Kidney (tissue), 14 donors: Measurements from ENCODE around the gene TLL2. TPM values are rescaled to one million over a fixed set of nuclear protein-coding genes. Genes with fewer than 3 reads are reported as not detected.

ENCODE experiments used
- DNase-seq, 5 donors: peaks; one replicate each; pipeline ENCODE4 v3.0.0-alpha.2; 2013 to 2020
- FAIRE-seq: peaks from 2 replicates; lab custom pipeline; 2012; peaks lifted over from hg19 to GRCh38; lab: Jason Lieb, UNC
- H3K27ac ChIP-seq, 2 donors: one replicate each; pipeline ENCODE4 v1.7.0; 2013; ENCODE audit warnings: low read depth in 2 of 2, low read length in 2 of 2, inconsistent platforms in 1 of 2
- H3K27me3 ChIP-seq: one replicate; pipeline ENCODE4 v1.7.1; 2013; ENCODE audit warnings: low read length, inconsistent platforms; ENCODE audit not compliant: control insufficient read depth, insufficient read depth
- H3K36me3 ChIP-seq, 3 donors: one replicate each; pipeline versions ENCODE4 v1.7.0 to v1.7.1; 2013; ENCODE audit warnings: low read length in 3 of 3, control low read depth in 1 of 3, inconsistent platforms in 1 of 3; ENCODE audit not compliant: insufficient read depth in 3 of 3, control insufficient read depth in 2 of 3
- H3K4me1 ChIP-seq, 3 donors: one replicate each; pipeline versions ENCODE4 v1.7.0 to v1.7.1; 2013; ENCODE audit warnings: low read length in 3 of 3, inconsistent platforms in 1 of 3, low read depth in 1 of 3; ENCODE audit not compliant: control insufficient read depth in 2 of 3, insufficient read depth in 2 of 3
- H3K4me3 ChIP-seq, 3 donors: one replicate each; pipeline versions ENCODE4 v1.7.0 to v1.8.1; 2013; ENCODE audit warnings: low read length in 3 of 3, control low read depth in 1 of 3, inconsistent platforms in 1 of 3
- H3K9ac ChIP-seq, 3 donors: one replicate each; pipeline versions ENCODE4 v1.7.0 to v1.7.1; 2013; ENCODE audit warnings: low read length in 3 of 3, control low read depth in 1 of 3, inconsistent platforms in 1 of 3
- H3K9me3 ChIP-seq, 3 donors: one replicate each; pipeline versions ENCODE4 v1.7.0 to v1.7.1; 2013; ENCODE audit warnings: low read length in 3 of 3, control low read depth in 1 of 3, inconsistent platforms in 1 of 3; ENCODE audit not compliant: control insufficient read depth in 2 of 3, insufficient read depth in 1 of 3
- CTCF ChIP-seq: IDR thresholded peaks from 3 replicates; pipeline ENCODE4 v1.5.1; 2012; ENCODE audit warnings: mild to moderate bottlenecking, moderate library complexity, borderline replicate concordance; ENCODE audit not compliant: insufficient read depth; ENCODE audit errors: extremely low read depth
- intact Hi-C: fragments of 100-400 bp; cut with DNase I; formaldehyde crosslinking; loops from one replicate; pipeline ENCODE4 v1.11.1; 2022
- polyA plus RNA-seq: library from polyadenylated mRNA; stranded (reverse); fragments of 350-450 nt; fragmentation: Illumina TruSeq; extraction: RNeasy Lipid Tissue Mini Kit (QIAGEN cat#74804); gene quantifications from one replicate; pipeline ENCODE4 v1.2.3, GENCODE V29; 2014; ENCODE audit warnings: low read depth, low replicate concordance; ENCODE audit not compliant: insufficient read depth
- total RNA-seq: library from RNA; stranded (reverse); fragmentation: NEBNext Ultra II Directional; extraction: Animal tissue kit (Norgen Biotek cat#: 25700); gene quantifications from one replicate; pipeline ENCODE4 v1.2.1, GENCODE V29; 2021
- donor health status: control.
- donor health status: control.
- donor health status: control.
- donor health status: control.
- donor health status: control.
- donor health status: DM: yes; HTN: yes; CAD: no.
- donor health status: Normal renal cell carcinoma (clear cell type).

The TLL2 gene
- total and polyA plus RNA-seq, 2 donors from 2014 or later: 0.39 to 0.98 TPM

GRCh38 chr10:96321822-96322221 lies 191.9 kb downstream of the TLL2 start:
- Histone ChIP-seq H3K4me3 (no peak overlapping the region), H3K9me3 (no peaks in the 10 kb centered on the region), H3K27me3 (no peaks in the 10 kb centered on the region), H3K4me1 (no peaks in the 10 kb centered on the region), H3K9ac (no peak overlapping the region), H3K36me3 (no peaks in the 10 kb centered on the region), H3K27ac (no peak overlapping the region)
- DNase-seq: no peak
- FAIRE-seq: no peak
- intact Hi-C loops: no loop called here
- no peak for TF ChIP-seq CTCF

GRCh38 chr10:96319754-96320474 lies 193.8 kb downstream of the TLL2 start:
- Histone ChIP-seq H3K9ac (no peak overlapping the region), H3K27ac (no peak overlapping the region), H3K27me3 (no peaks in the 10 kb centered on the region), H3K4me3 (no peak overlapping the region), H3K4me1 (no peaks in the 10 kb centered on the region), H3K36me3 (no peaks in the 10 kb centered on the region), H3K9me3 (no peaks in the 10 kb centered on the region)
- peak in 1 of 5 donors; percentile 4 for DNase-seq
- no peak for TF ChIP-seq CTCF
- FAIRE-seq: no peak
- intact Hi-C loops: no loop called here

- H3K4me3 ChIP-seq: no peak overlapping the region
- no peaks in the 10 kb centered on the region for H3K4me1 ChIP-seq
- no peaks in the 10 kb centered on the region for H3K36me3 ChIP-seq
- FAIRE-seq: no peak
- no peak overlapping the region for H3K9ac ChIP-seq
- TF ChIP-seq CTCF: no peak
- no peaks in the 10 kb centered on the region for H3K27me3 ChIP-seq
- H3K9me3 ChIP-seq: no peaks in the 10 kb centered on the region
- intact Hi-C loops: no loop called here
- no peak for DNase-seq
- H3K27ac ChIP-seq: no peak overlapping the region
These were observed 196.5 kb downstream of the TLL2 start for GRCh38 chr10:96317067-96317833.

Other genes starting within 250 kb of the TLL2 start
- 38.8 TPM for gene BLNK, start 242.4 kb downstream of the TLL2 start, total RNA-seq
- 28.5 TPM for gene BLNK, start 242.4 kb downstream of the TLL2 start, polyA plus RNA-seq
- gene DNTT, start 209.5 kb downstream of the TLL2 start, total RNA-seq: not detected
- gene DNTT, start 209.5 kb downstream of the TLL2 start, polyA plus RNA-seq: not detected
- not detected for gene OPALIN, start 154.9 kb downstream of the TLL2 start, total RNA-seq
- gene OPALIN, start 154.9 kb downstream of the TLL2 start, polyA plus RNA-seq: not detected
- gene TM9SF3, start 73.1 kb upstream of the TLL2 start, total RNA-seq: 144 TPM
- gene TM9SF3, start 73.1 kb upstream of the TLL2 start, polyA plus RNA-seq: 42.7 TPM
- gene PIK3AP1, start 206.6 kb upstream of the TLL2 start, total RNA-seq: 28.4 TPM
- 6.5 TPM for gene PIK3AP1, start 206.6 kb upstream of the TLL2 start, polyA plus RNA-seq